ENCODE measurements around the gene FOXO6. TPM values are rescaled to one million over a fixed set of nuclear protein-coding genes. Genes with fewer than 3 reads are reported as not detected.

Gene FOXO6
- total and polyA plus RNA-seq, 2 of the 13 experiments (the other 11 are each of a cell fraction or from before 2014, with no cell fraction given) = 0.13 TPM; not detected in 1

- Histone ChIP-seq H3K79me2 (ENCODE audit: insufficient read depth, low read length) (no peaks in the 10 kb centered on the region), H3K9ac (ENCODE audit: insufficient read depth, low read depth, low read length) (no peak overlapping the region), H3K9me3 (ENCODE audit: low read length) (no peaks in the 10 kb centered on the region), H3K27me3 (ENCODE audit: control insufficient read depth in 1 of 2, insufficient read depth in 2 of 2, low read length in 2 of 2) (peaks cover 0 to 3% of the 10 kb centered on the region in 2 experiments; a peak in 1 of 5 replicates), H4K20me1 (ENCODE audit: insufficient read depth, low read length) (no peaks in the 10 kb centered on the region), H3K27ac (ENCODE audit: extremely low read length, insufficient read depth, low read length) (no peak overlapping the region), H3K4me2 (ENCODE audit: low read depth, low read length) (no peak overlapping the region), H3K4me1 (ENCODE audit: insufficient read depth, low read length) (no peaks in the 10 kb centered on the region), H3K36me3 (replicated peaks in 1 of 2; ENCODE audit: control insufficient read depth in 1 of 2, insufficient read depth in 2 of 2, low read length in 2 of 2) (no peaks in the 10 kb centered on the region), H2AFZ (ENCODE audit: low read length) (no peak overlapping the region), H3K4me3 (replicated peaks in 1 of 3; ENCODE audit: insufficient read depth in 1 of 3, low read depth in 2 of 3, low read length in 3 of 3) (no peak overlapping the region)
- in situ Hi-C loops (cut with HindIII; ENCODE audit: extremely low pct_ligation_motif_present, low pct_unique_long_range_greater_than_20kb) = no loop called here
- DNase-seq (ENCODE audit: low spot score) = no peak
- ChIA-PET POLR2A (no interaction called here), CTCF (ENCODE audit: low intra/inter-chr PET ratio, low total read pairs) (no interaction called here)
- 7% methylated on average over 3 of the region's 3 CpGs for WGBS (ENCODE audit: low lambda C conversion rate)
- TF ChIP-seq ZNF841 (CRISPR knock-in tag; IDR thresholded peaks at IDR 0.05; ENCODE audit: borderline replicate concordance) = no peak
- no peak for TF ChIP-seq SYNCRIP (IDR thresholded peaks at IDR 0.05; ENCODE audit: insufficient read depth, low read depth, low read length)
- TF ChIP-seq AGO2 (optimal IDR thresholded peaks at IDR 0.05; ENCODE audit: low read depth, low read length) = no peak
- TF ChIP-seq STAT6 (CRISPR knock-in tag; IDR thresholded peaks at IDR 0.05; ENCODE audit: borderline replicate concordance) = no peak
- TF ChIP-seq IRX3 (CRISPR knock-in tag; IDR thresholded peaks at IDR 0.05; ENCODE audit: borderline replicate concordance, low read depth) = no peak
- TF ChIP-seq SCMH1 (CRISPR knock-in tag; IDR thresholded peaks at IDR 0.05; ENCODE audit: borderline replicate concordance) = no peak
- no peak for TF ChIP-seq ZBTB42 (CRISPR knock-in tag; IDR thresholded peaks at IDR 0.05)
- no peak for TF ChIP-seq CHD4 (IDR thresholded peaks at IDR 0.05; ENCODE audit: borderline replicate concordance, low read length)
- no peak for TF ChIP-seq POLR2G (IDR thresholded peaks at IDR 0.05; ENCODE audit: low read depth, low read length)
- TF ChIP-seq KLF9 (CRISPR knock-in tag; IDR thresholded peaks at IDR 0.05; ENCODE audit: low read depth) = no peak
- no TSS peak for BruUV-seq (replicated peaks)
- FAIRE-seq = no peak
- ATAC-seq = no peak
- intact Hi-C loops (cut with micrococcal nuclease; ENCODE audit: unreplicated experiment) = no loop called here
These were observed 59.6 kb downstream of the FOXO6 start for GRCh38 chr1:41420860-41421259.

Measured in HepG2 (cell line).